K562 (cell line): Measurements from ENCODE around the gene PSMA7.

Experiments used
- TEAD2 ChIP-seq: fragments of 450-650 bp; IDR thresholded peaks from 2 replicates; pipeline ENCODE4 v1.6.1; 2016; ENCODE audit warnings: missing genetic modification characterization, control low read depth, missing compliant biosample characterization
- TF ChIP-seq, protein P1 (sequence below): sonication (generic); formaldehyde crosslinking; IDR thresholded peaks from 2 replicates; pipeline ENCODE4 v1.8.1; 2023; ENCODE audit warnings: mild to moderate bottlenecking, missing genetic modification reagents
- TF ChIP-seq, protein P2 (sequence below), 3 experiments: IDR thresholded peaks in 2 of 3; conservative IDR thresholded peaks in 1 of 3; 2 replicates each; pipeline ENCODE4 v1.5.1; 2011 to 2012; ENCODE audit warnings: low read length in 3 of 3, mild to moderate bottlenecking in 3 of 3, control low read depth in 2 of 3, improper control_type of control experiment in 1 of 3, inconsistent platforms in 1 of 3, low read depth in 1 of 3, mixed read lengths in 1 of 3, moderate library complexity in 1 of 3; ENCODE audit not compliant: insufficient read depth in 2 of 3

DNA sequence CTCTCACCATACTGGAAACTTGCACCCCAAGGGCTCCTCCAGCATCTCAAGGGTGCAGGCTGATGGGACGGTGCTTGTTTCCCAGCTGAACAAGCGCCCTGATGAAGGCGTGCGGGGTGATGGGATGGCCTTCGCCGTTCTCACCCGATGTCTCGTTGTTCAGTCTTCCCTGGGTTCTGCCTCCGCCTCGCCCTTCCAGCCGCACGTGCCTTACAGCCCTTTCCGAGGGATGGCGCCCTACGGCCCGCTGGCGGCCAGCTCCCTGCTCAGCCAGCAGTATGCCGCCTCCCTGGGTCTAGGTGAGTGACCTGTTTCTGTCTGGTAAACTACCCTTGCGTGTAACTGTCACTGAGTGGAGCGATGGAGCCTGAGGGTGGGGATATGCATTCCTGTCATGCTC is 17.1 kb downstream of the PSMA7 start:
- no peak for TF ChIP-seq TEAD2 (tag)
- TF ChIP-seq, protein P1, sequence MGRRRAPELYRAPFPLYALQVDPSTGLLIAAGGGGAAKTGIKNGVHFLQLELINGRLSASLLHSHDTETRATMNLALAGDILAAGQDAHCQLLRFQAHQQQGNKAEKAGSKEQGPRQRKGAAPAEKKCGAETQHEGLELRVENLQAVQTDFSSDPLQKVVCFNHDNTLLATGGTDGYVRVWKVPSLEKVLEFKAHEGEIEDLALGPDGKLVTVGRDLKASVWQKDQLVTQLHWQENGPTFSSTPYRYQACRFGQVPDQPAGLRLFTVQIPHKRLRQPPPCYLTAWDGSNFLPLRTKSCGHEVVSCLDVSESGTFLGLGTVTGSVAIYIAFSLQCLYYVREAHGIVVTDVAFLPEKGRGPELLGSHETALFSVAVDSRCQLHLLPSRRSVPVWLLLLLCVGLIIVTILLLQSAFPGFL = no peak
- TF ChIP-seq, protein P2, sequence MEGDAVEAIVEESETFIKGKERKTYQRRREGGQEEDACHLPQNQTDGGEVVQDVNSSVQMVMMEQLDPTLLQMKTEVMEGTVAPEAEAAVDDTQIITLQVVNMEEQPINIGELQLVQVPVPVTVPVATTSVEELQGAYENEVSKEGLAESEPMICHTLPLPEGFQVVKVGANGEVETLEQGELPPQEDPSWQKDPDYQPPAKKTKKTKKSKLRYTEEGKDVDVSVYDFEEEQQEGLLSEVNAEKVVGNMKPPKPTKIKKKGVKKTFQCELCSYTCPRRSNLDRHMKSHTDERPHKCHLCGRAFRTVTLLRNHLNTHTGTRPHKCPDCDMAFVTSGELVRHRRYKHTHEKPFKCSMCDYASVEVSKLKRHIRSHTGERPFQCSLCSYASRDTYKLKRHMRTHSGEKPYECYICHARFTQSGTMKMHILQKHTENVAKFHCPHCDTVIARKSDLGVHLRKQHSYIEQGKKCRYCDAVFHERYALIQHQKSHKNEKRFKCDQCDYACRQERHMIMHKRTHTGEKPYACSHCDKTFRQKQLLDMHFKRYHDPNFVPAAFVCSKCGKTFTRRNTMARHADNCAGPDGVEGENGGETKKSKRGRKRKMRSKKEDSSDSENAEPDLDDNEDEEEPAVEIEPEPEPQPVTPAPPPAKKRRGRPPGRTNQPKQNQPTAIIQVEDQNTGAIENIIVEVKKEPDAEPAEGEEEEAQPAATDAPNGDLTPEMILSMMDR (IDR thresholded peaks at IDR 0.05 in 2 of 3, conservative IDR thresholded peaks at IDR 0.05 in 1 of 3; ENCODE audit: insufficient read depth in 2 of 3, low read depth in 1 of 3, low read length in 3 of 3) = no peak
